Frontal cortex (tissue), 4 donors: ENCODE data around the gene RASGRF2. TPM values are rescaled to one million over a fixed set of nuclear protein-coding genes. Genes with fewer than 3 reads are reported as not detected.

Experiments
- DNase-seq, 2 donors: peaks; one replicate each; pipeline ENCODE4 v3.0.0; 2012; ENCODE audit warnings: low spot score in 2 of 2
- FAIRE-seq: peaks from 2 replicates; lab custom pipeline; 2012; peaks lifted over from hg19 to GRCh38; lab: Jason Lieb, UNC
- total RNA-seq: library from RNA; depleted of rRNA; stranded (reverse); fragments of >200 nt; gene quantifications from one replicate; pipeline ENCODE4 v1.2.3, GENCODE V29; 2014
- donor health status: control.
- donor health status: control.
- donor health status: control.

The RASGRF2 gene
- total RNA-seq, 1 donor from 2014 or later: 12.2 TPM

DNA sequence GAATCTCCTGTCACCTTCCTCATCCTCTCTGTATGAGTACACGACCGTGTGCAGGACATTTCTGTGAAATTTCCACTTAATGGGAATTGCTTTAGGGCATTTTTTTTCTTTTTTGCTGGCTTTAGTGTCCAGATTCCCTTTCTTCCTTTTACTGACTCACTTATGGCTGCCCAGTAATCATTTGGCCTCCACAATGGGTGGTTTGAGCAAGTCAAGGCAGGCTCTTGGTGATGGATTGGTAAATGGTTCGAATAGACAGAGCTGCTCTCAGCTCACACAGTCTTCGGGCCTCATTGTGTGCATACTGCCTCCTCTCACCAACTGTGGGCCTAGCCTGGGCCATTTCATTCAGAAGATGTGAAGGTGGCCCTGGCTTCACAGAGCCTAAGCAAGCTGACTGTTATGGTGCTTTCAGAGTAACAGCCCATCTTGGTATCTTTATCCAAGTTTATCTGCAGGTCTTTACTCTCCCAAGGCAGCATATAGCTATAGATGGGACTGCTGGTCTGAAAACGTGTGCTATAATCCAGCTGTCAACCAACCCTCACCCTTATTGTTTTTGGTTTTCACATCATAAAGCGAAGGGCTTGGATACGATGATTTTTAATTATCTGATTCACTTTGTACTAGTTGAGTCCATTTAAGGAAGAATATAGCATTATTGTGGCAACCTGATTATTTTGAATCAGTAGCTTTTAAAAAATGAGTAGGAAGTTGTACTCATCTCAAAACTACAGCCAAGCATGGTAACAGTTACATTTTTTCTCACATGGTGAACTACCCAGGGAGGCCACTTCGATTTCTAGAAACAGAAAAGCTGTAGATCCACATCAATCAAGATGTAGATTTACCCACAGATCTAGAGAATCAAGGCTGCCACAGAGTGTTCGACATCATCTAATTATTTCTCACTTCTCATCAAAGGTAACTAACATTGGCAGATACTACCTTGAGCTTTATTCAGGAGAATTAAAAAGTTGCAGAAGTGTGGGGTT, 222.5 kb downstream of the RASGRF2 start:
- DNase-seq (no peak), FAIRE-seq (no peak)

DNA sequence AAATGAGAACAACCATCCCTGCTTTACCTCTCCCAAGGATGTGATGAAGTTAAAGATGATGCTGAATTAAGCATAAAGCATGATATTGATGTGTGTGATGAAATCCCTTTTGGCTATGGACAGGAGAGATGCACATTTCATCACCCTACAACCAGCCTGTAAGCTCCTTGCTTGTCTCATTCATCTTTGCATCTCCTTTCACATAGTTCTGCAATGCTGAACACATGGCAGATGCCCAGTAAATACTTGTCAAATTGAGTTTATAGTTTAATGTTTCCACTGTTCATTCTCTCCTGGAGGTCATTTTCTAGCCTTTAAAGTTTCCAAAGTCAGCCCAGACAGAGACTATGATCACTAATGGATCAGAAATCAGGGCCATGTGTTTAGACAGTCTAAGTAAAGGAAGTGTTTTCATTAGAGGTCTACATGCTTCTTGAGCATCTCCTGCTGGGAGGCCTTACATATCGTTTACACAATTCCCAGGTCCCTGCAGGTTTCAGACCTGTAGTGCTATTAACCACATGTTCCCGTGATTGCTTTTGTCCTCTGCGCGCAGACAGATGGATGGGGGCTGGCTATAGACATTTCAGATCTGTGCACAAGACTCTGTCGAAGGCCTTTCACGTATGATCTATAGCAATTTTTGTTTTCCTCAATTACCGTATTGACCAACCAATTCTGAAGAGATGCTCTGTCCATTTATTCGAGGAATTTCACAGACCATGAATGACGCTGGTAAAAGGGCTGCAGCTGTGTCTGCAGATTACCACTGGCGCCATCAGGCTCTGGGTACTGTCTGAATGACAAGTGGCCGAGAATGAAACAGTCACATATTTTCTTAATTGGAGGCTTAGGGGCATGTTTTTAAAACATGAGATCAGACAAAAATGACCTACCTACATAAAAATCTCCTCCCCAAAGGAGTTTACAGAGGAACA, 223.9 kb downstream of the RASGRF2 start:
- no peak for FAIRE-seq

DNA sequence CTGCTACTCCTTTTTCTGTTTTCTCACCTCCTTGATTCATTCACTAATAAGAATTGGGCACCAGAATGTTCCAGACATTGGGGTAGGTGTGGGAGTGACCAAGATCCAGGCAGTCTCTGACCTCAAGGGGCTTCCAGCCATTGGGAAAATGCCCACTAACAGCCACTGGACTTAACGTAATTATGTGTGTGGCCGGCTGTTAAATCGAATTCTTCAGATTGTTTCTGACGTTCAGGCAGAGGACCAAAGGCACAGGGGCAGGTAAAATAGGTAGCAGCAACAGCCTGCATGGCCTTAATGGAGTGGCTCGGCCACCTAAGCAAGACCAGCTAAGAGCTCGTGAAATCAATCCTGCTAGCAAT, 224.6 kb downstream of the RASGRF2 start:
- no peak for FAIRE-seq
- no peak for DNase-seq

More for the DNA sequence above, 223.9 kb downstream of the RASGRF2 start:
- DNase-seq: no peak

DNA sequence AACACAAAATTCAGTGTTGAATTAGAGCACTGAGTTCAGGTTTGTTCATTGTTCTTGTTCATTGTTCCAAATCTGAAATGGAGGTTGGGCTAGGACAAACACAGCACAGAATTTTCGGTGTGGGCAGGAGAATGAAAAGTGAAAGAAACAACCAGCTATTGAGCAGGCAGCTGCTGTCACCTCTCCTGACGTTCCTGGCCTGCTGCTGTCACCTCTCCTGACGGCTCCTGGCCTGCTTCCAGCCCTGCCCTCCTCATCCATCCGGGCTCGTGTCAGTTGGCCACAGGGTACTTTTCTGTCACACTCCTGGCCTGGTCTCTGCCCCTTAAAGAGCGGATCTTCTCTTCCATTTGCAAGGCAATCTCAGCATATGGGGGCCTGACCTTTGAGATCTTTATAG, 227.7 kb downstream of the RASGRF2 start:
- FAIRE-seq (no peak), DNase-seq (no peak)

DNA sequence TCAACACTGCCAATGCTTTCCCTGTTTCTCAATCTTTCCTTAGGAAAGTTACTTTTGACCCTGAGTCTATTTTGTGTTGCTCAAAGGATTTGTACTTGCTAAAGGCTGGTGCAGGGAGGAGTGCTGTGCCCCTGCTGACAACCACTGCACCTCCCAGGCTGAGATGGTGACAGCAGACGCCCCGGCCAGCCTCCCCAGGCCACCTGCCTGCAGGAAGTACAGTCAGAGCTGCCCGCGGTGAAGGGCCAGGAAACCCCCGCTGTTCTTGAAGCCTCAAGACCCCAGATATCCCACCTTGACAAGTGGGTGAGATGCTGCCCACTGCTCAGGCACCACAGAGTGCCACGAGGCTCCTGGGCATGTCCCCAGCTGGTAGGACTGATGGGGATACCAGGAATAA, 228.8 kb downstream of the RASGRF2 start:
- DNase-seq: no peak
- no peak for FAIRE-seq

DNA sequence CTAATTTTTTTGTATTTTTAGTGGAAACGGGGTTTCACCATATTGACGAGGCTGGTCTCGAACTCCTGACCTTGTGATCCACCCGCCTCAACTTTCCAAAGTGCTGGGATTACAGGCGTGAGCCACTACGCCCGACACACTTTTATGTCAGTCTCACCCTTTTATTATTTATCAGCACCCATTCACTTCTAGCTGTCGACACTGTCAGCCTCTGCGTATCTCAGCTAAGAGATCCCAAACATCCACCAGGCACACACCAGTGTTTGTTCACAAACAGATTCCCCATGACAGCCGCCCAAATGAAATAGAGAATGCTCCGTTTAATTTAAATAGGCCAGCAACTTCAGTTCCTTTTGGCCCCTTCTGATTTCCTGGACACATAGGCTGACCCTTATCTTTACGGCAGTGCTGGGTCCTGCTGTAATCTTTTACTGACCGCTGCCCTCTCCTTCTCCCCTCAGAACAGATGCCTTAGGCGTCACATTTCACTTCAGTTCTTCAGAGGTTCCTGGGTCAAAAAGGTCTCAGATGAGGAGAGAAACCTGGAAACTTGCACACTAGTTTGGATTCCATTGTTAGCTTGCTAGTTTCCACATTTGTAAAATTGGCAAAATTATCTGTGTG, 229.8 kb downstream of the RASGRF2 start:
- DNase-seq: no peak
- FAIRE-seq: no peak

DNA sequence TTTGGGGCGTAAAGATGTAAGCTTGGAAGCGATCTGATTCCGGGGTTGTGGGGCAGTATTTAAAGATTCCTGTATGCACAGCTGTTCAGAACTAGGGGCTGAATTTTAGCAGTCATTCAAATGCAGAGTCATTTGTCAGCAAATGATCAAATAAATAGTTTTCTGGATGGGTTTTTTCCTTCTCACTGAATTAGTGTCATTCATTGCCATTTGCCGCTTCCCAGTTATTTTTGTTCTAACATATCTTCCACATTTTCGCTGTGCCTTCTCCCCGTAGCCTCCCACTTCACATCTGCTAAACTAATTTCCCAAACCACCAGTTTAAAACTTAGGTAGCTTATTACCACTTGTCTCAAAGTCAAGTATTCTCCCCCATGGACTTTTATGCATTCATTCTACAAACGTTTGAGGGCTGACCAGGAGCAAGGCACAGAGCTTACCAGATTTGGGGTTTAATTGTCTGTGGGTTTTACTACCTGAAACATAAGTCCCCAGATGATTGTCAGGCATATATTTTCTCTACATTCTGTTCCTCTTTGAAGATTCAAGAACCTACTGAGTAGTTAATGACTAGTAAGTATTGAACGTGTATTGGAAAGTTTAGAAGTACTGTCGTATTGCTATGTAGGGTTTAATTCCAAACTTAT, 231.7 kb downstream of the RASGRF2 start:
- DNase-seq (no peak), FAIRE-seq (no peak)

DNA sequence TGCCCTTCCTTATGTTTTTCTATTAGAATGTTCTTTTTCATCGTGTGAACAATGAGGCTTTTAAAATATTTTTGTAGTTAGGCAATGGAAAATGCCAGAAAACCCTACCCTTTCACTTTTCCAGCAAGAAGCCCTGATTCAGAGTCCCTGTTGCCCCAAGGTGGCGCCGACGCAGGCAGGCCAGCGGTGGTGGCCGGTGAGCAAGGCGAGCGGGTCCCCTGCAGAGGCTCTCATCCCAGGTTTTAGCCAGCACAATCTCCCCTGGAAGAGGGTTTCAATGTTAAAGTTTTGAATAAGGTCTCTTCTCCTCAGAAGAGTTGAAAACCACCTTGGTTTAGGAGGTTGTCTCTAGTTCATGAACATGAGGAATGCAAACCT, 232.2 kb downstream of the RASGRF2 start:
- no peak for DNase-seq

DNA sequence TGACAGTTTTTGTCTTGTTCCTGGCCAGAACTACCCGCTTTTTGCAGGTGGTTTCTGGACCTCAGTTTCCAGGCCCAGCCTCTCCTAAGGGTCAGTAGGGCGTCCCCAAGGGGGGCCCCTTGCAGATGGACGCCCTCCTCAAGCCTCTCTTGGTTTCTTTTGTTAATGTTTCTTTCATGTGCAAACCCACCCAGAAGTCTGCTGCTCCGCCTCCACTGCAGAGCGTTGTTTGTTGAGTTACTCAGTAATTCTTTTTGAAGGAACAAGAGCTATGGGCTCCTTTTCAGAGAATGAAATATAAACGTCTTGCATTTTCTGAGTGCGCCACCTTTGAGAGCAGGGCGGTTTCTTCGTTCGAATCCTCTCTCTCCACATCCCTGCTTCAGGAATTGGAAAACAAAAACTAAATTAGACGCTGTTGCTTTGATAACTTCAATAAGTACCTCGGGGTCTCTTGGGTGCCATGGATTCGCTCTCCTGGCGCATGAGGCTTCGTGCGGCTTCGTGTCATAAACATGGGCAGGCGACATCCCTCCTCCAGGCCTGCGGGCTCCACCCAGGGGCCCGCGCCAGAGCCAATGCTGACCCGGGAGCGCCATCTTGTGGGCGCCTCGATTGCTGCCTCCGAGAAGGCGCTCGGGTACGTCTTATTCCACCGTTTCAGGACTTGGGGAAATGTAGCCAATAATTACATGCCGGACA, 234.6 kb downstream of the RASGRF2 start:
- peak; percentile 67 to 85 for DNase-seq
- FAIRE-seq: no peak

More for the DNA sequence above, 232.2 kb downstream of the RASGRF2 start:
- no peak for FAIRE-seq

DNA sequence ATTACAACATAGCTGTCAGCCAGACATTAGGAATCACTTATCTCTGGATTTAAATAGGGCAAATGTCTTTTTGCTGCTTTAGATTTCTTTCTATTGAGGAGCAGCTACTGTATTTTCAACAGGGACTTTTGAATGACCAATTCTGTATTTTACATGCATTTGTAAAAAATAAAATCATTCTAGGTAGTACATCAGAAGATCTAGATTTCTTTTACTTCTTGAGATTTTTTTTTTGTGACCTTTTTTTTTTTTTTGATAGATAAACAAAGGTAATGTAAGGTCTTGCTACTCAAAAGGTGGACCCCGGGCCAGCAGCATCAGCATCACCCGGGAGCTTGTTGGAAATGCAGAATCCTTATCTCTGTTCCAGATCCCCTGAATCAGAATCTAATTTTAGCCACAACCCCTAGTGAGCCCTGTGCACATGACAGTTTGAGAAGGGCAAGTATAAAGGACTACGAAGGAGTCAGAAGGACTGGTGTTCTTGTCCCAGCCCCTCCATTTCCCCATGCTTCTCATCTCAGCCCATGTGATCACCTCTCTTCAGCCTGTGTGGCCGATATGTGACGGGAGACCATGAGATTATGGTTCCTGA, 235.3 kb downstream of the RASGRF2 start:
- no peak for DNase-seq

DNA sequence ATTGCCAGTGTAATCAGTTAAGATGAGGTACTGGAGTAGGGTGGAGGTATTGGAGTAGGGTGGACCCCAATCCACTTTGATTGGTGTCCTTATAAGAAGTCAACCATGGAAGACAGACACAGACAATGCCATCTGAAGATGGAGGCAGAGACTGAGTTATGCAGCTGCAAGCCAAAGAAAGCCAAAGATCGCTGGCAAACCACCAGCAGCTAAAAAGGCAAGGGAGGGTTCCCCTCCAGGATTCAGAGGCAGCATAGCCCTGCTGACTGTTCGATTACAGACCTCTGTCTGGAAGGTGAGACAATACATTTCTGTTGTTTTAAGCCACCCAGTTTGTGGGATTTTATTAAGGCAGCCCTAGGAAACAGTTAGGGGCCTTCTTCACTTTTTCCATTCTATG, 242.5 kb downstream of the RASGRF2 start:
- FAIRE-seq: no peak
- DNase-seq: no peak

More for the DNA sequence above, 235.3 kb downstream of the RASGRF2 start:
- FAIRE-seq: no peak

DNA sequence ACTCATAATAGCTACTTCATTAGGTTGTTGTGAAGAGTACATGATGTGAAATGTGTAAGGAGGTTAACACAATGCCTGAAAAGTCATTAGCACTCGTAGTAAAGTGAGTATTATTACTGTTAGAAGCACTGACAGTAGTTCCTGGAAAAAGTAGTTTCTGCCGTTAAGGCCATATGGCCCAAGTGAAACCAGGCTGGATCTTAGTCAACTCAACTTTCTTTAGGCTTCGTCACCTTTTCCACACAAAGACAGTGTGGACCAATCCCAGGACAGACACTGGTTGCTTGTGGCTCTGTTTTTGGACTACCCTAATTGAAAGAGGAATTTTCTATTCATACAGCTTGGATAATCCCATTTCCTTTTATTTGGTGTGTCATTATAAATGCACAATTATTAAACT, 243.6 kb downstream of the RASGRF2 start:
- DNase-seq: no peak
- FAIRE-seq: no peak

DNA sequence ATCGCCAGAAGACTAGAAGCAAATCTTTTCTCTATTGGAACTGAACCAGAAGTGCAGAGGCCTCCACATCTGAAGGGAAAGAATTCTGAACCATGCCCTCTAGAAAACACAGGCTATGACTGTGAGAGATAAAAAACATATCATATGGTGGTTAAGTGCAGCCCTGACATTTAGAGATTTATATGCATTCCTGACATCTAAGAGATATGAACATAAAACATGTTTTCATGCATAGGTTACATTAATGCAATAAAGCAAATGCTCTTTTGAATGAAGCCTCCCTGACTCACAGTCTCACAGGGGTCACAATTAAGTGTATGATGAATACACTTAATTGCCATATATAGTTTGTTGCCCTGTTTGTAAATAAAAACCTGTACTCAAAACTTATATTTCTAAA, 244.0 kb downstream of the RASGRF2 start:
- DNase-seq (no peak), FAIRE-seq (no peak)

DNA sequence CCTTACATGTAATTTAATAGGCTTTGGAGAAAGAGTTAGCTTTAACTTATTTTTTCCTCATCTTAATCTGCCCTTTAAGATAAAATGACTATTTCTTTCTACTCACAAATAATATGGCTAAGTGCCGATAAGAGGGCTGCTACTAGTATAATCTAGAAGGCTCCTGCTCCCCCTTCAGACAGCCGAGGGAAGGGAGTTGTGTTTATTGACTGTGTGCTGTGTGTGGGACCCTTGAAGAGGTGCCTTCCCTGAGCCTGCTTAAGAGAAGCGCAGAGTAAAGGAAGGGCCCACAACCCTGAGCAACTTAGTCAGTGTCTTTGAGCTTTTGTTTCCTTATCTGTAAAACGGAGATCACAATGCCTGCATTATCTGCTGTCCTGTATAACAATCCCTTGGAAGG, 244.9 kb downstream of the RASGRF2 start:
- FAIRE-seq (no peak), DNase-seq (no peak)

DNA sequence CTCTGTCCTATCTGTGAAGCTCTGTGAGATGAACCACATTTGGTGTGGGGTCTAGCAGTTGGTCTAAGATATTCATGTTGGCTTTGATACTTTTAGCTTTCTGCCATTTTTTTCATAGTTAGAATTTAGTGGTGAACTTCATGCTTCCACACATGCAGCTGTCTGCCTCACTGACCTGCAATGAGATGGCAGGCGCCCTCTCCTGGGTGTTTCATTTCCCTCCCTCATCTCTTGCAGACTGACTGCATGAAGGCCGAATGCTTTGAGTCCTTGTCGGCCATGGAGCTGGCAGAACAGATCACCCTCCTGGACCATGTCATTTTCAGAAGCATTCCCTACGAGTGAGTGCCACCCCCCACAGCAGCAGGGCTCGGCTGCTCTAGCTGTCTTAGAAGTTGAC, 246.8 kb downstream of the RASGRF2 start:
- no peak for DNase-seq
- no peak for FAIRE-seq

DNA sequence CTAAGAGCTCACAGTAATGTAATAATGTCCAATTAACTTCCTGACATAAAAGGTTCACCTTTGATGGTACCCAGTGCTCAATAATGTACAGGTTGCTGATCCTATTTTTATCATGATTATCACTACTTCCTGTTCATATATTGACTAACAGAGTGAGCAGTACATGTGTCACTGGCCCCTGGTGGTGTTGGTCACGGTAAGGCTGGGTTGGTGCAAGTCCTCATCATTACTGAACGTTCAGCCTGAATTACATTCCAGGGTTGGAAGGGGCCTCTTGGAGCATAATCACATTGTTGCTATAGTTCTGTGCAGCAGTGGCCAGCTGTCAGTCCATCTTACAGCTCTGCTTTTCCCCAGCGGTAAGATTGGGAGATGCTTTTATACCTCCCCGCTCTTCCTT, 248.7 kb downstream of the RASGRF2 start:
- FAIRE-seq (no peak), DNase-seq (no peak)

DNA sequence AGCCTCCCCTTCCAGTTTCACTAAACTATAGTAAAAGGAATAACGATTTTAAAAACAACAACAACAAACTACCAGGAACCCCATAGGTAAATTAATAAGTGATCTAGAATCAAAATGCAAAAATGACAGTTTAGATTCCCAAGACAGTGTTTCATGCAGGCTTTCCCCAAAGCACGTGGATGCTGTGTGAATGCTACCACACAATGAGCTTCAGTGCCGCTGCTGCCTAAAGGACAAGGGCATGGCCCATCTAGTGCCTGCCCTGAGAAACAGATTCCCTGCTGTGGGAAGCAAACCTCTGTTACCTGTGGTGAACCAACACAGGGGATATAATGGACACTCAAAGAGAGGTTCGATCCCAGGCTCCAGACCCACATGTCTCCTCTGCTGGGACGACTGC, 249.2 kb downstream of the RASGRF2 start:
- no peak for FAIRE-seq
- DNase-seq: no peak

DNA sequence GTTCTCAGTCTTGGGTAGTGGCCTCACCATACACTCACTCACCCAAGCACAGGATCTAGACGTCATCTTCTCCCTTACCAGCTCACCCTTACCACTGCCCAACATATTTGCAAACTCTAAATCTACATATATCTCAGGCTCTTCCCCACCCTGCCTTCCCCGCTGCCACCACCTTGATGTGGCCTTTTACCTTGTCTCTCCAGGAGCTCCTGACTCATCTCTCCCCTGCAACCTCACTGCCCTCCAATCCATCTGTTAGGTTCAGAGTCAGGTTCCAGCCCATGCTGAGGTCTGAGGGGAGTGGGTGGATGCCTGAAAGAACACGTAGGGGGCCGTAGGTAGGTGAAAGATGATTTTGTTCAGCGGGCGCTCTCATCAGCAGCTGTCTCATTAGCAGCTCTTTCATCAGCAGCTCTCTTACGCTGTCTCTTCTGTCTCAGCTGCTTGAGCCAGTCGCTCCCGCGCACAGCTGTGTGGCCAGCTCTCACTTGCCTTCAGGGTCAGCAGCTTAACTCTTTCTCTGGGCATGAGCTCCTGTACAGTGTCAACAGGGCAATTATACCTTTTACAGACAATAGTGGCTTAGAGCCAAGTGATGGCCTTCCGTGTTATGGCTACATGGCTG, 249.8 kb downstream of the RASGRF2 start:
- DNase-seq: no peak
- FAIRE-seq: no peak
